HepG2 (cell line): Measurements from ENCODE around the gene GRM4. TPM values are rescaled to one million over a fixed set of nuclear protein-coding genes. Genes with fewer than 3 reads are reported as not detected.

ENCODE experiments used
- AKNA ChIP-seq: sonication (generic); formaldehyde crosslinking; IDR thresholded peaks from 2 replicates; pipeline ENCODE4 v1.4.0; 2020; ENCODE audit warnings: missing genetic modification reagents, borderline replicate concordance
- ATF7 ChIP-seq, 2 experiments: fragments of 450-650 bp in 1 of 2; sonication (generic) in 1 of 2; formaldehyde crosslinking in 1 of 2; IDR thresholded peaks; 2 replicates each; pipeline versions ENCODE4 v1.4.0 to v1.6.1; 2016 to 2020; ENCODE audit warnings: antibody characterized with exemption in 1 of 2, mild to moderate bottlenecking in 1 of 2, missing genetic modification reagents in 1 of 2
- ELF1 ChIP-seq: sonication (generic); formaldehyde crosslinking; IDR thresholded peaks from 2 replicates; pipeline ENCODE4 v1.4.0; 2020; ENCODE audit warnings: missing genetic modification reagents
- ERF ChIP-seq: IDR thresholded peaks from 2 replicates; pipeline ENCODE4 v1.6.1; 2018; ENCODE audit warnings: missing biosample characterization, missing genetic modification reagents
- HOXA3 ChIP-seq: sonication (generic); formaldehyde crosslinking; IDR thresholded peaks from 2 replicates; pipeline ENCODE4 v1.5.0; 2020; ENCODE audit warnings: missing genetic modification reagents
- IKZF1 ChIP-seq: fragments of 450-650 bp; IDR thresholded peaks from 2 replicates; pipeline ENCODE4 v1.7.1; 2016
- MAFK ChIP-seq, 2 experiments: IDR thresholded peaks in 1 of 2; conservative IDR thresholded peaks in 1 of 2; 2 replicates each; pipeline ENCODE4 v1.6.1; 2011; ENCODE audit warnings: improper control_type of control experiment in 2 of 2, low read length in 2 of 2
- MTF2 ChIP-seq: sonication (generic); formaldehyde crosslinking; IDR thresholded peaks from 2 replicates; pipeline ENCODE4 v1.5.0; 2020; ENCODE audit warnings: missing genetic modification reagents, borderline replicate concordance
- RBM22 ChIP-seq: fragments of 200-400 bp; formaldehyde crosslinking; optimal IDR thresholded peaks from 2 replicates; pipeline ENCODE3; 2017; ENCODE audit warnings: mild to moderate bottlenecking, low read length, moderate library complexity
- REPIN1 ChIP-seq: sonication (generic); formaldehyde crosslinking; IDR thresholded peaks from 2 replicates; pipeline ENCODE4 v1.8.0; 2022; ENCODE audit warnings: missing genetic modification reagents, low read depth, mild to moderate bottlenecking, borderline replicate concordance
- TOPORS ChIP-seq: sonication (generic); formaldehyde crosslinking; IDR thresholded peaks from 2 replicates; pipeline ENCODE4 v1.8.0; 2023; ENCODE audit warnings: mild to moderate bottlenecking, missing genetic modification reagents
- ZBTB8A ChIP-seq: sonication (generic); formaldehyde crosslinking; IDR thresholded peaks from 2 replicates; pipeline ENCODE4 v1.4.0; 2020; ENCODE audit warnings: mild to moderate bottlenecking, low read depth, missing genetic modification reagents, borderline replicate concordance
- ZC3H13 ChIP-seq: sonication (generic); formaldehyde crosslinking; IDR thresholded peaks from 2 replicates; pipeline ENCODE4 v1.8.1; 2023; ENCODE audit warnings: mild to moderate bottlenecking, missing genetic modification reagents, moderate library complexity
- ZFP36L1 ChIP-seq: sonication (generic); formaldehyde crosslinking; IDR thresholded peaks from 2 replicates; pipeline ENCODE4 v1.8.0; 2022; ENCODE audit warnings: mild to moderate bottlenecking, missing genetic modification reagents, moderate library complexity
- ZKSCAN5 ChIP-seq: sonication (generic); formaldehyde crosslinking; IDR thresholded peaks from 2 replicates; pipeline ENCODE4 v1.5.1; 2020; ENCODE audit warnings: mild to moderate bottlenecking, missing genetic modification reagents
- ZNF367 ChIP-seq: sonication (generic); formaldehyde crosslinking; IDR thresholded peaks from 2 replicates; pipeline ENCODE4 v1.4.0; 2020; ENCODE audit warnings: missing genetic modification reagents, borderline replicate concordance
- ZNF563 ChIP-seq: sonication (generic); formaldehyde crosslinking; IDR thresholded peaks from 2 replicates; pipeline ENCODE4 v1.8.0; 2022; ENCODE audit warnings: mild to moderate bottlenecking, moderate library complexity, missing genetic modification reagents
- ZNF749 ChIP-seq: sonication (generic); formaldehyde crosslinking; IDR thresholded peaks from 2 replicates; pipeline ENCODE4 v1.8.0; 2022; ENCODE audit warnings: mild to moderate bottlenecking, missing genetic modification reagents, moderate library complexity, borderline replicate concordance
- polyA plus RNA-seq, 8 experiments: library from polyadenylated mRNA; depleted of rRNA in 3 of 8; stranded (reverse) in 7 of 8; unstranded in 1 of 8; fragments of >200 nt; fragmentation: Illumina TruSeq in 4 of 8; extraction: Trizol in 4 of 8; gene quantifications; 2 replicates each; pipeline versions ENCODE4 v1.2.1 to v1.2.3, GENCODE V29; 2011 to 2016; ENCODE audit warnings: low read depth in 4 of 8, missing spikeins in 1 of 8, mixed read lengths in 1 of 8; ENCODE audit not compliant: insufficient read depth in 1 of 8
- total RNA-seq, 5 experiments: library from RNA; depleted of rRNA; stranded (reverse); fragments of >200 nt; fragmentation: Illumina TruSeq; extraction: Trizol; gene quantifications; 2 replicates each; pipeline ENCODE4 v1.2.3, GENCODE V29; 2016; ENCODE audit warnings: low read depth in 1 of 5
- TF ChIP-seq, protein P1 (sequence below): IDR thresholded peaks from 2 replicates; pipeline ENCODE4 v1.4.0; 2020; ENCODE audit warnings: mild to moderate bottlenecking, missing genetic modification reagents

Gene GRM4
- total and polyA plus RNA-seq, 2 of the 13 experiments (the other 11 are each of a cell fraction or from before 2014, with no cell fraction given), result not detected

- TF ChIP-seq, protein P1, sequence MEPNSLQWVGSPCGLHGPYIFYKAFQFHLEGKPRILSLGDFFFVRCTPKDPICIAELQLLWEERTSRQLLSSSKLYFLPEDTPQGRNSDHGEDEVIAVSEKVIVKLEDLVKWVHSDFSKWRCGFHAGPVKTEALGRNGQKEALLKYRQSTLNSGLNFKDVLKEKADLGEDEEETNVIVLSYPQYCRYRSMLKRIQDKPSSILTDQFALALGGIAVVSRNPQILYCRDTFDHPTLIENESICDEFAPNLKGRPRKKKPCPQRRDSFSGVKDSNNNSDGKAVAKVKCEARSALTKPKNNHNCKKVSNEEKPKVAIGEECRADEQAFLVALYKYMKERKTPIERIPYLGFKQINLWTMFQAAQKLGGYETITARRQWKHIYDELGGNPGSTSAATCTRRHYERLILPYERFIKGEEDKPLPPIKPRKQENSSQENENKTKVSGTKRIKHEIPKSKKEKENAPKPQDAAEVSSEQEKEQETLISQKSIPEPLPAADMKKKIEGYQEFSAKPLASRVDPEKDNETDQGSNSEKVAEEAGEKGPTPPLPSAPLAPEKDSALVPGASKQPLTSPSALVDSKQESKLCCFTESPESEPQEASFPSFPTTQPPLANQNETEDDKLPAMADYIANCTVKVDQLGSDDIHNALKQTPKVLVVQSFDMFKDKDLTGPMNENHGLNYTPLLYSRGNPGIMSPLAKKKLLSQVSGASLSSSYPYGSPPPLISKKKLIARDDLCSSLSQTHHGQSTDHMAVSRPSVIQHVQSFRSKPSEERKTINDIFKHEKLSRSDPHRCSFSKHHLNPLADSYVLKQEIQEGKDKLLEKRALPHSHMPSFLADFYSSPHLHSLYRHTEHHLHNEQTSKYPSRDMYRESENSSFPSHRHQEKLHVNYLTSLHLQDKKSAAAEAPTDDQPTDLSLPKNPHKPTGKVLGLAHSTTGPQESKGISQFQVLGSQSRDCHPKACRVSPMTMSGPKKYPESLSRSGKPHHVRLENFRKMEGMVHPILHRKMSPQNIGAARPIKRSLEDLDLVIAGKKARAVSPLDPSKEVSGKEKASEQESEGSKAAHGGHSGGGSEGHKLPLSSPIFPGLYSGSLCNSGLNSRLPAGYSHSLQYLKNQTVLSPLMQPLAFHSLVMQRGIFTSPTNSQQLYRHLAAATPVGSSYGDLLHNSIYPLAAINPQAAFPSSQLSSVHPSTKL (CRISPR knock-in tag), result no peak
- TF ChIP-seq ZKSCAN5, result no peak
- no peak for TF ChIP-seq ELF1
- no peak for TF ChIP-seq ATF7 (IDR thresholded peaks at IDR 0.05)
- no peak for TF ChIP-seq ATF7 (CRISPR knock-in tag; IDR thresholded peaks at IDR 0.05)
- TF ChIP-seq MAFK (conservative IDR thresholded peaks at IDR 0.05 in 1 of 2, IDR thresholded peaks at IDR 0.05 in 1 of 2; ENCODE audit: low read length in 2 of 2), result no peak
- no peak for TF ChIP-seq ZNF749
- no peak for TF ChIP-seq AKNA (CRISPR knock-in tag)
- TF ChIP-seq ERF (CRISPR knock-in tag), result peak; percentile 62; the same call in 1 of the 2 replicates
- no peak for TF ChIP-seq ZFP36L1
- TF ChIP-seq ZNF563 (CRISPR knock-in tag), result 0 out of 2 replicates have a peak, but pooled peaks have one; percentile 34
- TF ChIP-seq IKZF1, result no peak
- no peak for TF ChIP-seq RBM22
- TF ChIP-seq HOXA3 (CRISPR knock-in tag), result peak; percentile 45; the same call in 1 of the 2 replicates
- TF ChIP-seq ZBTB8A (CRISPR knock-in tag), result no peak
- TF ChIP-seq TOPORS (CRISPR knock-in tag), result 0 out of 2 replicates have a peak, but pooled peaks have one; percentile 35
- peak; percentile 74; the same call in 1 of the 2 replicates for TF ChIP-seq MTF2 (CRISPR knock-in tag)
- peak; percentile 82 for TF ChIP-seq REPIN1
- TF ChIP-seq ZC3H13 (CRISPR knock-in tag), result no peak
- no peak for TF ChIP-seq ZNF367 (CRISPR knock-in tag)
These were observed 9.0 kb upstream of the GRM4 start (continued) for GRCh38 chr6:34154668-34155447.
